Effector CD4-positive, alpha-beta T cell (primary cell): ENCODE data around the gene CAPN12.

Source experiments
- DNase-seq: peaks from one replicate; pipeline ENCODE4 v3.0.0-alpha.2; 2020

The CAPN12 gene

DNA sequence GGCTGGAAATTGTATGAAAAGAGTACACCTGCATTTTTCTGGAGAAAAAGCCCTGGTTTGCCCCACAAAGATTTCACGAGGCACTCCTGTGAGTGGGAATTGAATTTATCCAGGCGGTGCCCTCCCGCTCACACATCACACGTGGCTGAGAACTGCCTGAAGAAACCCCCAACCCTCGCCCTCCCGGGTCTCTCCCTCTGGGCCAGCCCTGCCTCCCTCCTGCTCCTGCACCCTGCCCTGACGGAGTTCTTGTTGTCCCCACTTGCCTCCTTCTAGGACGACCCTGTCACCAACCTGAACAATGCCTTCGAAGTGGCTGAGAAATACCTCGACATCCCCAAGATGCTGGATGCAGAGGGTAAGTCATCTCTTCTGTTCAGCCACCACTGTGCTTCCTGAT is 35.2 kb downstream of the CAPN12 start:
- DNase-seq: no peak

DNA sequence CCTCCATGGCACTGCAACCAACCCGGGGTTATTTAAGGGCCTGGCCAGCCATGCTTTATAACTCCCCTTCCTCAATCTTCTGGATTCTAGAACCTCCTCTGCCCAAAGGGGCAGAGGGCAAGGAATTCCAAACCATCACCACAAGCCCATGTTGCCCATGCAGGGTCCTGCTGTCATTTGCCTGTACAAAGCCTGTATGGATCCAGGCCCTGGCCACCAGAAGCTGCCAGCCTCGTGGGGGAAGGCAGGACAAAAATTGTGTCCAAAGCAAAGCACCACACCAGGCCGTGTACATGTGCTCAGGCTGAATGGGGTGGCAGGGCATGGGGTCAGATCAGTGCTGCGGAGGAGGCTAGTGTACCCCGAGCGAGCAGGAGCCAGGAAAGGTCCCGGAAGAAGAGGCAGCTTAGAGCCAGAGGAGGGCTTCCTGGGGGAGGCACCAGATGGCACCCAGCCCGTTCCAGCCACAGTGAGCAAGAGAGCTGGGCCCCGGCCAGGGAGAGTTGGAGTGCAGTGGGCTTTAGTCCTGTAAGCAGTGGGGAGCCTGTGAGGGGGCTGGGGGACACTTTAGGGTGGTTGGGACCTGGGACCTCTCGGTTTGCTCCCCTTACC is 35.8 kb downstream of the CAPN12 start:
- DNase-seq: no peak

DNA sequence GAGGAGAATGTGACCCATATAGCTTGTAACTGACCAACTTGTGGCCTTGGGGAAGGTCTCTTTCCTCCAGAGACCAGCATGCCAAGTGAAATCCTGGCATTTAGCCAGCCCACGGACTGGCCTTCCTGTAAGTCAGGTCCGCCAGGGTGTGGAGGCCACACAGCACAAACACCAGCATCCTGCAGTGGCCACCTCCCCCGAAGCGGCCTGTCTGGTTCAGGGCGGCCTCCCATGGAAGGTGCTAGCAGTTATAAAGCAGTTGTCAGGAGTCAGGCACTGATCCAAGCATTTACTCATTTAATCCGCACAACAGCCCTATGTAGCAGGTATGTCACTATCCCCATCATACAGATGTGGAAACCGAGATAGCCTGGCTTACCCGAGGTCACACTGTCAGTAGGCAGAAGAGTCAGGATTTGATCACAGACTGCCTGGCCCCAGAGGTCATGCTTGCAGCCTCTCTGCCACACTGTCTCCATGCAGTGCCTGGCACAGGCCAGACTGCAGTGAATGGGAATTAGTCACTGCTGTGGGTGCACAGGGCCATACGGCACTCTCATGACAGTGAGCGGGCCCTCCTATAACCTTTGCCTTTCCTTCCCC is 36.7 kb downstream of the CAPN12 start:
- DNase-seq: no peak

DNA sequence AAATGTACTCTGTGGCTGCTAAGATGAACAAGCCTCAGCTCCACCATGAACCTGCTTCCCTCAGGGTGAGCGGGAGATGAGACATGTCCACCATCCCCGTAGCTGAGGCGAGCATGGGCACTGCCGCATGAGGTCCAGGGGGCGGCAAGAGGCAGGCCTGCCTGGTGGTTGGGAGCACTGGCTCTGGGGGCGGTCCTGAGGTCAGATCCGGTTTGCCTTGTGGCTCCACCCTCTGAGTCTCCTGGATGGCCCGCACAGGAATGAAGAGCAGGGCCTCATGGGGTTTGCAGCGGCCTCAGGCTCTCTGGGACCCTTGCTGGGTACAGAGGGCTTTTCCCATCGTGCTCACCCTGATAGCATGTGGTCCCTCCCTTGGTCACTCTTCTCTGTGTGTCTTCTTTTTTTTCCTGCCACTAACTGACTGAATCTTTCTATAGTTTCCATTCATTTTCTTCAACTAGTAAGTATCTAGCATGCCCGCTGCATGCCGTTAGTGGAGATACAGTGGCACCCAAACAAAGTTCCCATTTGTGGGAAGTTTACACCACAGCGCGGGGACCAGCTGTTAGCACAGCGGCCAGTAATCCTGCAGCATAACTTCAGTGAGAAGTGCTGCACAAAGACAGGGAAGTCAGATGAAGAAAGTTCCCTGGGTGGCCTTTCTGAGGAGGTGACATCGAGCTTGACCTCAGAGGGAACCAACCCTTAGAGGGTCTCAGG is 37.3 kb downstream of the CAPN12 start:
- DNase-seq: no peak

DNA sequence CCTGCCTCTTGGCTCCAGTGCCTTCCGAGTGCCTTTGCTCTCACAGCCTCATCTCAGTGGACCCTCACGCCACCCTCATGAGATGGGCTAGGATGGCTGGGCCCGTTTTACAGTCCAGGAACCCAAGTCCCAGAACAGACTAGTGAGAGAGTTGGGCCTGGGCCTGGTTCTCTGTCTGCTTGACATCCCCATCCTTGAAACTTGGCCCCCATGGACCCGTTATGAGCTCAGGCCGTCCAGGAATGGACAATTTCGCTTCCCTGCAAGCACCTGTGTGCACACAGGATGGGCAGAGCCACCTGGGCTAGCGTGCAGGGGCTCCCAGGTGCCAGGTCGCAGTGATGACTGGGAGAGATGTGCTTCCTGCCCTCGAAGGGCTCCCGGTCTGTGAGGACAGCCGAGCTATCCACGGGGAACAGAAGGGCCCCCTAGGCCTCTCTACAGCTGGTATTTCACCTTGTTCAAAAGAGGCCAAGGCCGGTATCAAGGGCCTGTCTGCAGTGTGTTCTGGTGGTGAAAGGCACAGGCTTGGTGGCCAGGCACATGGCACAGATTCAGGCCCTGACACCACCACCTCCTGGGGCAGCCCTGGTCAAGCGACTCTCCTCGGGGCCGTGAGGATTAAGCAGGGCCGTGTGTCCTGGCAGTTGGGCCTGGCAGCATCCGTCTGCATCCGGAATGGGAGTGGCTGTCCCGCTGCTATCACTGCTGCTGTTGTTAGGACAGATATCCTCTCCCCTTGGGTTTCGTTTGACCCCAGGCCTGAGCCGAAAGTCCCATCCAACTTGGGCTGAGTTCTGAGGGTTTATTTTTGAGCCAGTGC is 38.9 kb downstream of the CAPN12 start:
- no peak for DNase-seq

DNA sequence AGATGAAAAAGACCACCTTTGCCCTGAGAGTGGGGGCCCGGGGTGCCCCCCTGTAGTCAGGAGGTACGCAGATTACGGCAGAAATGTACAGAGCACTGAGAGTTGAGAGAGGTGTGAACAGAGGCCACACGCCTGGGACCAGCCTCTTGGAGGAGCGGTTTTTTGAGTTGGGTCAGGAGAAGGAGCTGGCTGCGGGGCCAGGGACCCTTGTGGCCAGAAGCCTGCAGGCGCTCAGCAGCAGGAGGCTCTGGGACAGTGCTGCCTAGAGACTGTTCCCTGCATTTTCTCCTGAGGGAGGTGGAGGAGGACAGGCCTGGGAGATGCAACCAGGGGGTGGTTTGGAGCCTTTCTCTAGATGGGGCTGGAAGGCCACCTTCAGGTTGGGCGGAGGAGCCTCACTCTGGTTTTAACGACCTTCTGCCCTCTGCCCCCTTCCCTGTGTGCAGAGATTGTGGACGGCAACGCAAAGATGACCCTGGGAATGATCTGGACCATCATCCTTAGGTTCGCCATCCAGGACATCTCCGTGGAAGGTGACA is 39.7 kb downstream of the CAPN12 start:
- DNase-seq: no peak

DNA sequence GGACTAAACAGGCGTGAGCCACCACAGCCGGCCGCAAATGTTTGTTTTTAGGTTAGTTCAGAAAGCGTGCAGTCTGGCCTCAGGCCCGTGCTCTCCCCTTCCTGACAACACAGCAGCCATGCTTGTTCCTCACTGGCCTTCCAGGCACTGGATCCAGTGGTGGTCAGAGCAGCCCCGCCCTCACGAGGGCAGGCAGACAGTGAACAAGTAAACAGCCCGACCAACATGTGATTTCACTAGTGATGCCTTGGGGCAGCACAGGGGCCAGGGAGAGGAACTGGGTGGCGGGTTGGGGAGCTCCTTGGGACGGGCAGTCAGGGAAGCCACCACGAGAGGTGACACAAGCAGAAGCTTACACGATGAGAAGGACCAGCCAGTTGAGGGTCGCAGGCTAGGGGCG is 40.8 kb downstream of the CAPN12 start:
- no peak for DNase-seq

DNA sequence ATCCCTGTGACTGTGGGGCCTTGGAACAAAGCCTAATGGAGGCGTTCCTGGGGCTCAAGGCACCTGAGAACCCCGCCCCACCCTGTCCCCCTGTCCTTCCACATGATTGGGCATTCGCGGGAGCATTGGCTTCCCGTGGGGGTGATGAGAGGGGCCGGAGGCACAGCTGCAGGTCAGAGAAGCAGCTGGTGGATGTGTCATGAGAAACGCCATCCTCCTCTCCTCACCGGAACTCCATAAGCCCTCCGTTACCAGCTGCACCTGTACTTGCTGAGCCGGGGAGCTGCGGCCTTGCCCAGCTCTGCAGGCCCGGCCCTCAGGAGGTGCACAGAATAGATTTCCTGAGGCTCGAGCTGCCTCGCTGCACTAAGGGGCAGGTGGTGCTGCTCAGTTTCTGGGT is 42.0 kb downstream of the CAPN12 start:
- no peak for DNase-seq

DNA sequence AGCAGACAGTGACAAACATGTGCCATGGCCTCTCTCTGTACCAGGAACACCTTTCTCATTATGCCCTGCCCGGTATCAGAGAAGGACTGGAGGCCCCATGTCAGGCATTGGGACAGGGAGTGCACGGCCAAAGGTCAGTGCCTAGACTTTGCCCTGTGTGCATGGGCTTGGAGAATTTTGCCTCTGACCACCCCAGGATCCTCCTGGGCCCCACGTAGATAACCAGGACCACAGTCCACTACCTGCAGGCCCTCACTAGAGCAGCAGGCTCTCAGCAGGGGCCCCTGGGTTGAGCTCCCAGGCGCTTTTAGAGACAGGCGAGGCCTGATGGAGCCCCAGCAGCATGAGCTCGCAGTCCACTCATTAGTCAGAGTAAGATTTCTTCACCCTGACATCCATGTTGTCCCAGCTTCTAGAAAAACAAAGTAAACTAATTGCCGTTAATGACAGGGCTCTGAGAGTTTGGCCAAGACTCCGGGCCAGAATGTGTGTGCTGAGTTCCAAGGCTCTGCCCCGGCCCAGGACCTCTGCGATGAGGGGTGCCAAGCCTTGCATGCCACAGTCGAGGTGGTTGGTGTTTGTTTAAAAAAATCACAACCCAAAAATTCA is 42.7 kb downstream of the CAPN12 start:
- DNase-seq: no peak

DNA sequence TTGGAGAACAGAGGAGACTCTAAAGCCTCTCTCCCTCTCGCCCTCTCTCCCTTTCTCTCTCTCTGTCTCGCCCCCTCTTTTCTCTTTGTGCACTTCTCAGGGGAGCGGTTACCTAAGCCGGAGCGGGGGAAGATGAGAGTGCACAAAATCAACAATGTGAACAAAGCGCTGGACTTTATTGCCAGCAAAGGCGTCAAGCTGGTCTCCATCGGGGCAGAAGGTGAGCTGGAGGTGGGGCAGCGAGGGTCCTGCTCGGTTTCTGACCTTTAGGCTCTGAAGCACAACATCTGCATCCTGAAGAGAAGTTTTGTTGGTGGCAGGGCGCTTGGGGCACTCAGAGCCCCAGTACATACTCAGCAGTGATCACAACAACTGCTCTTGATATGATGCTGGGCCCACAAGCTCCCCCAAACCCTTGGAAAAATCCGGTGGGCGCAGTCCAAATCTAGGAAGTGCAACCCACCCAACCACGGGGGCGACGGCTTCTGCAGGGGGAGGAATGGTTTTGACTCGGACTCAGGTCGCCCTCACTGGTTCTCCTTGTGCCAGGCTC is 43.3 kb downstream of the CAPN12 start:
- DNase-seq: no peak

DNA sequence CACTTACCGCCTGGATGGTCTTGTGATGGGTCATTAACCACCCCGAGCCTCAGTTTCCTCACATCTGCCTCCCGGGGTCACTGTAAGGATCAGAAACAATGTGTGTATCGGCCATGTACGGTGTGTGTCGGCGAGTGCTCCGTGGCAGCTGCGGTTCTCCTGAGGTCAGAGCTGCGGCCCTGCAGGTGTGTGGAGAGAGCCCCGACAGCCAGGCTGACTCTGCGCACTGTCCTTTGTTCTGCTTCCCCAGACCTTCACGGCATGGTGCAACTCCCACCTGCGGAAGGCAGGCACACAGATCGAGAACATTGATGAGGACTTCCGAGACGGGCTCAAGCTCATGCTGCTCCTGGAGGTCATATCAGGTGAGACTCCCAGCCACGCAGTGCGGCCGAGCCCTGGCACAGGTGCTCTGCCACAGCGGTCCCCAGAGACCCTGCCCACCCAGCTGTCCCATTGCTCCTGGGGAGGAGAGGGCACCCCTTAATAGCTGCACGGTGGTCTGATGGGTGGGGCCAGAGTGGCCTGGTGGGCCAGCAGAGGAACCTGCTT is 43.8 kb downstream of the CAPN12 start:
- DNase-seq: no peak

DNA sequence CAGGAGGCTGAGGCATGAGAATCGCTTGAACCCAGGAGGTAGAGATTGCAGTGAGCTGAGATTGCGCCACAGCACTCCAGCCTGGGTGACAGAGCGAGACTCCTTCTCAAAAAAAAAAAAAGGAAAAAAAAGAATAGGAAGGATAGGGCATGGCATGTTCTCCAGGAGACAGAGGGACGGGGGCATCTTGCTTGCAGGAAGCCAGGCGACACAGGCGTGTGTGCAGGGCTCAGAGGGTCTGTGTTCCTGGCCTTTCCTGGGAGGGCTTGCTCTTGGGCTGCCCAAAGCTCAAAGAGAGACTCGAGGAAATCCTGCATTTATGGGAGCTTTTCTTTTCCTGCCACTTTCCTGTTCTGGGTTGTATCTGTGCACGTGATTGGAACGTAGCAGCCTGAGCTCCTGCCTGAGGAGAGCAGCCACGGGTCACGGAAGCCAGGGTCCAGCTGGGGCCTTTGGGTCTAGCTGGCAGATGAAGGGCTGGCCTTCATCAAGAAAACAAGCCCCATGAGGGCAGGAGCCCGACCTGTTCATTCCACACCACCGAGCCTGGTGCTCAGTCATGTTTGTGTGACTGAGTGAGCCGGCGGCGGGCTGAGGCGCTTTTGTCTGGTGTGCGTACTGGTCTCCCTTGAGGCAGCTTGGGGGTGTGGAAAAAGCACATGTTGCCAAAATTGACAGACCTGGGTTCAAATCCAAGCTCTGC is 44.5 kb downstream of the CAPN12 start:
- no peak for DNase-seq

DNA sequence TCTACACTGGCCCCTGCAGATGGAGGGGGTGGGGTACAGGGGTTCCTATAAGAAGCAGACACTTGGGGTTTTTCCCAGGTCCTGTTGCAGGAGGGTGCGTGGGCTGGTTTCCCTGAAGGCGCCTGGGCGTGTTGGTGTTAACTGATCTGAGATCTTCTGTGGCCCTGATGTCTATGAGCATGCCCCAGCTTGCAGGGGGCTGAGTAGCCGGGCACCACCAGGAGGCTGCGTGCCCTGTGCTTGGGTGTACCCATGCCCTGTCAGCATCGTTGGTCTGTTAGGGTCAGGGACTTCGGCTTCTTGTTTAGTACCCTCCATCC is 45.3 kb downstream of the CAPN12 start:
- no peak for DNase-seq

DNA sequence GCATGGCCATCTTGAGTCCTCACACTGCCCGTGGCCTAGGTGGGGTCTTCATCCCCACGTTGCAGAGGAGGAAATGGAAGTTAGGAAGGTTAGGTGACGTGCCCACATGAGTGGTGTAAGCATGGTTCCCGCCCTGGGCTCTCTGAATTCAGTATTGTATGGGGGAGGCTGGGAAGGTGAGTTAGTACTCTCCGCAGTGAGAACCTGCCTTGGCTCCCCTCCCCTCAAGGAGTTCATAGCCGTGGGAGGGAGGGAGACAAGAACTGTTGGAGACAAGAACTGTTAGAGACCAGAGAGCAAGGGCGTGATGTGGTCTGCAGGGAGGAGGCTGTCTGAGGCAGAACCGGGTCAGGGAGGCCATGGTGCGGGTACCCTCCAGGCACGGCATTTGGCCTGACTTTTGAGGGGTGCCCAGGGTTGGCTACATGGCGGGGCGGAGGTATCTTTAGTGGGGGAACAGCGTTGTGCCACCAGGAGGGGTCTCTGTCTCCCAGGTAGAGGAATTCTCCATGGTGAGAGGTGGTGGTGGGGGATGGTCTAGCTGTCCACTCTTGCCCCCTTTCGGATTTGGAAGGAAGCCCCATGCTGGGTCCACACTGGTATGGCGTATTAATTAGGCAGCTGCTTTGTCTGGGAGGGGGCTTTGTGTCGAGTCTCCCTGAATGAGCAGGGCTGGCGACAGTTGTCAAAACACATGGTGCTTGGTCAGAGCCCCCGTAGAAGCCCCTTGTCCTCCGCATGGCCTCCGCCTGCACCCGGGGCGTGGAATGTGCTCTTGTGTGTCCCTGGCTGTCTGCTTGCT is 45.8 kb downstream of the CAPN12 start:
- no peak for DNase-seq

DNA sequence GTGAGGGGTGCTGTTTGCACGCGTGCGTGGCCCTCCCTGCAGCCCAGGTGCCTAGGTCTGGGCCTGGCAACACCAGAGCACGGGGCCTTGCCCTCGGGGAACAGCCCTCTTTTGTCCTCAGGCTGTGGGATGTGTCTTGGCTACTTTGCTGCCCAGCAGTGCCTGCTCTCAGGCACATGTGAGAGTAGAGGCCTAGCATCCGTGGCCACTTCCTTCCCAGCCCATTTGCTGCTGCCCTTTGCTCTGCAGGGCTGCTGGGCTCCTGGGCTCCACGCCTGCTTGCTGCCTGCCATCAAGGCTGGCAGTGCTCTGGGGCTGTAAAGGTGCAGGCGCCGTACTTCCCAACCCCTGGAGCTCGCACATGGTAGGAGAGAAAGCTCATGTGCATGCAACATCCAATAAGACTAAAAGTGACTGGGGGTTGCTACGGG is 46.6 kb downstream of the CAPN12 start:
- DNase-seq: no peak

DNA sequence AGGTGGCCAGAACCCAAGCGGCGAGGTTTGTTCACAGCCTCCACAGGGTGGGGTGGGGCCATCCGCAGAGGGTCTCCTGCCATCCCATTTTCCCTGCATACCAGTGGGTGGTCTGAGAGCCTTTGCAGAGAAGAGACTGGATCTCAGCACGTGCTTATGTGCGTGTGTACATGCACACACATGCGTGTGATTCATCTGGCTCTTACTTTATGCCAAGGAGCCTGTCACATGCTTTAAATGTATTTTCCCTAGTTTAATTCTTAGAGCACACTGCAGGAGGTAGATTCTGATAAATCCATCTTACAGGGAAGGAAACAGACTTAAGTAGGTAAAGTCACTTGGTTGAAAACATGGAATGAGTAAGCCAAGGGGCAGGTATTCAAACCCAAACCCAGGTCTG is 47.1 kb downstream of the CAPN12 start:
- no peak for DNase-seq

DNA sequence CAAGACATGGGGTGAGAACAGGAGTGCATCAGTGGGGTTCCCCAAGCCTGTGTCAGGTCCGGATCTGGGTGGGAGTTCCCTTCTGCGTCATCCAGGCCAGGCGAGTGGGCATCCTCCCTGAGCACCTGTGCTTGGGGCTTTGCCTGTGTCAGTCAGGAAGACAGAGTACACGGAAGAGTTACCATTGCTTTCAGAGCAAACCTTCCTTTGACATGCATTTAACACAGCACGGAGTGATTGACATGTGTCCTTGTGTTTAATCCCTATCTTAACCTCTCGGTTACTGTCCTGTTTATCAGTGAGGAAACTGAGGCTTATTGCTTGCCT is 47.6 kb downstream of the CAPN12 start:
- DNase-seq: no peak

DNA sequence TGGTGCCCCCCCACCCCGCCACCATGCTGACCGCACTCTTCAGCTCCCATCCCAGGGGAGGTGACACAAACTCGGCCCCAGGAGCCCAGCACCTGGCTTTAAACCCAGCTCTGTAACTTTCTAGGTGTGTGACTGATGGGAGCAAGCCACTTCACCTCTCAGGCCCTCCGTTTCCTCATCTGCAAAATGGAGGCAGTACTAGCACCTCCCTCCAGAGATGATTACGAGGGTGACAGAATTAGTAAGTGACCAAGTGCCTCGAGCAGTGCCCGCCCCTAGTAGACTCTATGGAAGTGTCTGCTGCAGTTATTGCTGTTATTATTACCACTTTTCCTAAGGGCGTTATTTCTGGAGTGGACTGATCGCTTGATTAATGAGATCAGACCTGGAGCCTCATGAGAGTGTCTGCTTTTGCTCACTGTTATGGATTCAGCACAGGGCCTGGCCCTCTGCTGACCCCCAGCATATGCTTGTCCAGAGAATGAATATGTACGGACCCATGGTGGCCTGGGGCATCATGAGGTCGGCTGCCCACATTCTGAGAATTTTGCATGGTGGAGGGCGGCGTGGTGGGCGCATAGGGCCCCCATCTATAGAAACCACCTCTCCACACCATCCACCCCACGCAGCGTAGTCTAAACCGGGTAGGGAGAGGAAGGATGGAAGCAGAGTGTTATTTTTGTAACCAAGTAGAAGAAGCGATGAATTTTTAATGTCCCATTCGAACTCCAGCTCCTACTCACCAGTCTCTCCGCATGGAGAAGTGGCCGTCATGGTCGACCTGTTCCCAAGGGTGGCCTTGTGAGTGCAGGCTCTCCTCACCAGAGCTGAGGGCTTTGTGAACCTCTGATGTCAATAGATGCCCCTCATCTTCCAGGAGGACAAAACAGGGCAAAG is 48.2 kb downstream of the CAPN12 start:
- no peak for DNase-seq

DNA sequence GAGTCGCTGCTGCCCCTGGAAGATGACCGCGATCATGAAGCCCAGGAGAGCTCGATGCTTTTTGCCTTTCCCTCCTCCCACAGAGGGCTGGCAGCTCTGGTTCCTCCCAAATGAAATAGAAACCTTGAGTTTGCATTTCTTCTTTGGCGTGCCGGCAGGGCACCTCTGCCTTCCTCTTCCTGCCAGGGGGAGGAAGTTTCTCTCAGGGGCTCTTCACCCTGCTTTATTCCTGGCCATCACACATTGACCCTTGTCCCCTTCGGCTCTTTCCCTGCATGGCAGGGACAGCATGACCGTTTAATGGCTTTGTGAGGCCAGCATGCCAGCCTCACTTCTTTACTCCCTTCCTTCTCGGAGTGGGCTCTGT is 49.0 kb downstream of the CAPN12 start:
- no peak for DNase-seq
